Activated T-cell treated with anti-CD3 and anti-CD28 coated beads for 24 hours (primary cell): ENCODE measurements around the gene OR4D1.

Source experiments
- DNase-seq: peaks from one replicate; pipeline ENCODE4 v3.0.0-alpha.2; 2020; ENCODE audit warnings: low read depth

Gene OR4D1

GRCh38 chr17:58193641-58194255, 45.6 kb downstream of the OR4D1 start:
- DNase-seq = no peak

- DNase-seq = no peak
Measured at GRCh38 chr17:58195518-58196123, 47.4 kb downstream of the OR4D1 start.

- no peak for DNase-seq
Measured at GRCh38 chr17:58196610-58197009, 48.4 kb downstream of the OR4D1 start.

GRCh38 chr17:58200024-58200633, 51.9 kb downstream of the OR4D1 start:
- peak; percentile 45 for DNase-seq

GRCh38 chr17:58202859-58203258, 54.7 kb downstream of the OR4D1 start:
- no peak for DNase-seq

- no peak for DNase-seq
Measured at GRCh38 chr17:58204796-58205195, 56.6 kb downstream of the OR4D1 start.

- DNase-seq = no peak
Measured at GRCh38 chr17:58205936-58206335, 57.8 kb downstream of the OR4D1 start.

GRCh38 chr17:58207451-58207850, 59.3 kb downstream of the OR4D1 start:
- DNase-seq = no peak

GRCh38 chr17:58208344-58208743, 60.2 kb downstream of the OR4D1 start:
- no peak for DNase-seq
